ENCODE measurements around the gene PRKACB.

PRKACB gene

DNA sequence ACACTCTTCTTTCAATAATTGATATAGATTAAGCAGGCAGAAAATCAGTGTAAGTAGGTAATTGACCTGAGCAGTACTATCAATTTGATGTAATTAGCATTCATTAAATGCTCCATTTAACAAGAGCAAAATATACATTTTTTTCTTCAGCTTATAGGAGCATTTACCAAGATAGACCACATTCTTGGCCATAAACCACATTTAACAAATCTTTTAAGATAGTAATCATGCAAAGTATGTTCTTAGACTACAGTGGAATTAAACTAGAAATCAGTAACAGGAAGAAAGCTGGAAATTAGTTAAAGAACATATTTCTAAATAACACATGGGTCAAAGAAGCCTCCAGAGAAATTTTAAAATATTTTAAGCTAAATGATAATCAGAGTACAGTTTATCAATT, 8.7 kb upstream of the PRKACB start:
- no peaks in the 10 kb centered on the region for H3K9me3 Mint-ChIP-seq
- no peaks in the 10 kb centered on the region for H3K27me3 Mint-ChIP-seq
- ATAC-seq (ENCODE audit: low read depth): no peak
- H3K27ac Mint-ChIP-seq: no peak overlapping the region
- DNase-seq (ENCODE audit: low spot score in 2 of 2): no peak
- no peak overlapping the region for H3K4me3 Mint-ChIP-seq
- peaks cover 5% of the 10 kb centered on the region for H3K36me3 Mint-ChIP-seq
- H3K4me1 Mint-ChIP-seq: peaks cover 2% of the 10 kb centered on the region

- H3K4me1 Mint-ChIP-seq: peaks cover 9% of the 10 kb centered on the region
- DNase-seq (ENCODE audit: low spot score in 2 of 2): peak in 1 of 2 donors; percentile 7
- no peaks in the 10 kb centered on the region for H3K27me3 Mint-ChIP-seq
- peak; percentile 18 for ATAC-seq (ENCODE audit: low read depth)
- H3K9me3 Mint-ChIP-seq: no peaks in the 10 kb centered on the region
- H3K36me3 Mint-ChIP-seq: peaks cover 5% of the 10 kb centered on the region
- H3K27ac Mint-ChIP-seq: no peak overlapping the region
- H3K4me3 Mint-ChIP-seq: no peak overlapping the region
Observed at GRCh38 chr1:84141182-84142003, 2.7 kb upstream of the PRKACB start.

DNA sequence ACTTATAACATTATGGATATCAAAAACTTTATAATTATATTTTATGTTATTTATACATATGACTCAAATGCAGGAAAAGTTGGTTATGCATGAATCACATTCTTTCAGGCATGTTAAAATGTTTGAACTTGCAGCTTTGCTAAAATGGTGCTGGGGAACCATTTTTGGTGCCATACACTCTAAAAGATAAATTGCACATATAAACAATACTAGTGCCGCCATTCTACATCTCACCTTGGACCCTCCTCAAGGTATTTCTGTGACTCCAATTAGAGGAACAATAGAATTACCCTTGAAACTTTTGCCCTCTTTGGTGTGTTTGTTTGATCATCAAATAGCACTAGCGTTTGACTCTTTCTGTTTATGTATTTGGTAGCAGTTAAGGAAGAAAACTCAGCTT, 997 bp downstream of the PRKACB start:
- ATAC-seq (ENCODE audit: low read depth): peak; percentile 46
- peak in 1 of 2 donors; percentile 18 for DNase-seq (ENCODE audit: low spot score in 2 of 2)
- H3K4me1 Mint-ChIP-seq: peaks cover 13% of the 10 kb centered on the region
- H3K36me3 Mint-ChIP-seq: peaks cover 2% of the 10 kb centered on the region
- H3K27ac Mint-ChIP-seq: peak overlapping the region; percentile 97
- peak overlapping the region; percentile 92 for H3K4me3 Mint-ChIP-seq
- no peaks in the 10 kb centered on the region for H3K27me3 Mint-ChIP-seq
- H3K9me3 Mint-ChIP-seq: no peaks in the 10 kb centered on the region

DNA sequence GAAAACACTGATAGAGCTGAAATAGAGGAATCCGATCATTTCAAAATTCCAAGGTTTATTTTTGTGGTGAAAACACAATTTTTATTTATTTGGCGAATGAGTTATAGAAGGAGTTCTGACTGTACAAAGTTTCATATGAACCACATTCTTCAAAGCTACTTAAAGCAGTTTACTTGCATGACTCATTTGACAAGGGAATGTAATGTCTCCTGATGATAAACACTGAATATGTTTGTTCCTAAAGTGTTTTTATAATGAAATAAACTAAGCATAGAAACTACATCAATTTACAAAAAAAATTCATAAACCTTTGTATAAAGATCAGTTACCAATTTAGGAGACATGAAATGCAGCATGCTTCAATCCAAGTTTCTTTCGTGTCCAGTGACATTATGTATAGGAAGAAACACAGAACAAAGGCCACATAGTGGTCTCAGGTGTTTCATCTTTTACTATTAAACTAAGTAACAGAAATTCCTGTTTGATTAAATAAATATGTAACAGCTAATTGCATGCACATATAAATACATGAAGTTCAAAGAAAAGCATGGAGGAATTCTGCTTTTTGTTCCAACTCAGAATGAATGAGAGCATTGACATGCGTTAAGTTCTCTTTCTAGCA, 2.5 kb downstream of the PRKACB start:
- Mint-ChIP-seq H3K9me3 (no peaks in the 10 kb centered on the region), H3K4me1 (peaks cover 21% of the 10 kb centered on the region), H3K36me3 (peaks cover 2% of the 10 kb centered on the region), H3K27ac (peak overlapping the region; percentile 97), H3K4me3 (peak overlapping the region; percentile 81), H3K27me3 (no peaks in the 10 kb centered on the region)
- ATAC-seq (ENCODE audit: low read depth) (no peak), DNase-seq (ENCODE audit: low spot score in 2 of 2) (no peak)

GRCh38 chr1:84148758-84149157, 4.7 kb downstream of the PRKACB start:
- ATAC-seq (ENCODE audit: low read depth) (no peak), DNase-seq (ENCODE audit: low spot score in 2 of 2) (no peak)
- H3K27ac Mint-ChIP-seq: no peak overlapping the region
- peaks cover 11% of the 10 kb centered on the region for H3K36me3 Mint-ChIP-seq
- H3K4me3 Mint-ChIP-seq: no peak overlapping the region
- no peaks in the 10 kb centered on the region for H3K27me3 Mint-ChIP-seq
- no peaks in the 10 kb centered on the region for H3K9me3 Mint-ChIP-seq
- peaks cover 38% of the 10 kb centered on the region for H3K4me1 Mint-ChIP-seq

DNA sequence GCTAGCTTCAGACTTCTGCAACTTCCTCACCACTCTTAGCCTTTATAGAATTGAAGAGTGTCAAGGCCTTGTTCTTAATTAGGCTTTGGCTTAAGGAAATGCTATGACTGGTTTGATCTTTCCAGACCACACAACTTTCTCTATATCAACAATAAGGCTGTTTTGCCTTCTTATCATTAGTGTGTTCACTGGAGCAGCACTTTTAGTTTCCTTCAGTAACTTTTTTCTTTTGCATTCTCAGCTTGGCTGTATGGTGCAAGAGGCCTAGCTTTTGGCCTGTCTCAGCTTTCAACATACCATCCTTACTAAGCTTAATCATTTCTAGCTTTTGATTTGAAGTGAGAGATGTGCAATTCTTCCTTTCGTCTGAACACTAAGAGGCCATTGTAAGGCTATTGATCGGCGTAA, 8.6 kb downstream of the PRKACB start:
- ATAC-seq (ENCODE audit: low read depth) (peak; percentile 61), DNase-seq (ENCODE audit: low spot score in 2 of 2) (no peak)
- H3K4me3 Mint-ChIP-seq: peak overlapping the region; percentile 18
- H3K27ac Mint-ChIP-seq: peak overlapping the region; percentile 84
- peaks cover 54% of the 10 kb centered on the region for H3K4me1 Mint-ChIP-seq
- no peaks in the 10 kb centered on the region for H3K27me3 Mint-ChIP-seq
- H3K9me3 Mint-ChIP-seq: no peaks in the 10 kb centered on the region
- H3K36me3 Mint-ChIP-seq: peaks cover 24% of the 10 kb centered on the region

DNA sequence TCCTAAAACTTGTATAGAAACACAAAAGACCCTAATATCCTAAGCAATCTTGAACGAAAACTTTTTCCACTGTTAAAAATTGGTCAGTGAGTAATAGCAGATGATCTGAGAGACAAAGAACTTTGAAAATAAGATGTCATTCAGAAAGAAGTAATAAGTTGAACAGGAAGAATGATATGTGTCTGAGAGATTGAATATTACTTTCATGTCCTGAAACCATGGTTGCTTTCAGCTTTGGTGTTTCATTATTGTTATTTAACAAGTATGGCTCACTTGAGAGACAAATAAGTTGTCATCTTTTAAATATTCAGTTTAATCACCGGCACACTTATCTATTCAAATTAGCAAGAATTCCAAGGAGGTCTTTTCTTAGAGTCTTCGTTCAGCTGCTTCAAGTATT, 11.4 kb downstream of the PRKACB start:
- H3K27ac Mint-ChIP-seq: no peak overlapping the region
- DNase-seq (ENCODE audit: low spot score in 2 of 2): no peak
- H3K9me3 Mint-ChIP-seq: no peaks in the 10 kb centered on the region
- H3K4me1 Mint-ChIP-seq: peaks cover 56% of the 10 kb centered on the region
- ATAC-seq (ENCODE audit: low read depth): no peak
- no peak overlapping the region for H3K4me3 Mint-ChIP-seq
- H3K27me3 Mint-ChIP-seq: no peaks in the 10 kb centered on the region
- H3K36me3 Mint-ChIP-seq: peaks cover 31% of the 10 kb centered on the region

- no peak overlapping the region for H3K4me3 Mint-ChIP-seq
- peaks cover 52% of the 10 kb centered on the region for H3K4me1 Mint-ChIP-seq
- H3K27me3 Mint-ChIP-seq: no peaks in the 10 kb centered on the region
- H3K36me3 Mint-ChIP-seq: peaks cover 31% of the 10 kb centered on the region
- no peak overlapping the region for H3K27ac Mint-ChIP-seq
- DNase-seq (ENCODE audit: low spot score in 2 of 2): no peak
- peak; percentile 31 for ATAC-seq (ENCODE audit: low read depth)
- H3K9me3 Mint-ChIP-seq: no peaks in the 10 kb centered on the region
Observed at GRCh38 chr1:84156210-84156621, 12.1 kb downstream of the PRKACB start.

DNA sequence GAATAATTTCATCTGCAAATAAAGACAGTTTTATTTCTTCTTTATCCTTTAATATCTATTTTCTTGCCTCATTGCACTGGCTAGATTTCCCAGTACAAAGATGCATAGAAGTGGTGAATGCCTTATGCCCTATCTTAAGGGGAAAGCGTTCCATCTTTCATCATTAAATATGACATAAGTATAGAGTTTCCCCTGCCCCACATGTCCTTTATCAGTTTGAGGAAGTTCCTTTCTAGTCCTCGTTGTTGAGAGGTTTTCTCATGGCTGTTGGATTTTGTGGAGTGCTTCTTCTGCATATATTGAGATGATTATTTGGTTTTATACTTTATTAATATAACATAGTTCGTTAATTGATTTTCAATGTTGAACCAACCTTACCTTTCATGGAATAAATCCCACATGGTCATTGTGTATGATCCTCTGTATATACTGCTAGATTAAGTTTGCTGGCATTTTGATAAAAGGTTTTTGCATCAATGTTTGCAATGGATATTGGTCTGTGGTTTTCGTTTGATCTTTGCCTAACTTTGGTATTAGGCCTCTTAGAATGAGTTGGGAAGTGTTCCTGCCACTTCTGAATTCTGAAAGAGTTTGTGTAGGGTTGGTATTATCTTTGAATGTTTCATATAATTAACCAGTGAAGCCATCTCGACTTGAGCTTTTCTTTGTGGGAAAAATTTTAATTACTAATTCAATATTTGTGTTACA, 15.6 kb downstream of the PRKACB start:
- ATAC-seq (ENCODE audit: low read depth): peak; percentile 45
- peaks cover 29% of the 10 kb centered on the region for H3K36me3 Mint-ChIP-seq
- H3K4me3 Mint-ChIP-seq: no peak overlapping the region

GRCh38 chr1:84162295-84162694, 18.2 kb downstream of the PRKACB start:
- no peak overlapping the region for H3K4me3 Mint-ChIP-seq

More for the DNA sequence above, 15.6 kb downstream of the PRKACB start:
- Mint-ChIP-seq H3K27ac (no peak overlapping the region), H3K27me3 (no peaks in the 10 kb centered on the region), H3K9me3 (no peaks in the 10 kb centered on the region), H3K4me1 (peaks cover 49% of the 10 kb centered on the region)
- DNase-seq (ENCODE audit: low spot score in 2 of 2): no peak

GRCh38 chr1:84163123-84163931, 19.3 kb downstream of the PRKACB start:
- ATAC-seq (ENCODE audit: low read depth) (no peak), DNase-seq (ENCODE audit: low spot score in 2 of 2) (no peak)
- H3K27me3 Mint-ChIP-seq: no peaks in the 10 kb centered on the region
- H3K9me3 Mint-ChIP-seq: no peaks in the 10 kb centered on the region
- H3K36me3 Mint-ChIP-seq: peaks cover 14% of the 10 kb centered on the region
- H3K4me3 Mint-ChIP-seq: no peak overlapping the region
- H3K4me1 Mint-ChIP-seq: peaks cover 44% of the 10 kb centered on the region
- peak overlapping the region; percentile 48 for H3K27ac Mint-ChIP-seq

More at GRCh38 chr1:84162295-84162694, 18.2 kb downstream of the PRKACB start:
- H3K27me3 Mint-ChIP-seq: no peaks in the 10 kb centered on the region
- DNase-seq (ENCODE audit: low spot score in 2 of 2) (no peak), ATAC-seq (ENCODE audit: low read depth) (no peak)
- H3K4me1 Mint-ChIP-seq: peaks cover 41% of the 10 kb centered on the region
- no peaks in the 10 kb centered on the region for H3K9me3 Mint-ChIP-seq
- H3K36me3 Mint-ChIP-seq: peaks cover 24% of the 10 kb centered on the region
- no peak overlapping the region for H3K27ac Mint-ChIP-seq

DNA sequence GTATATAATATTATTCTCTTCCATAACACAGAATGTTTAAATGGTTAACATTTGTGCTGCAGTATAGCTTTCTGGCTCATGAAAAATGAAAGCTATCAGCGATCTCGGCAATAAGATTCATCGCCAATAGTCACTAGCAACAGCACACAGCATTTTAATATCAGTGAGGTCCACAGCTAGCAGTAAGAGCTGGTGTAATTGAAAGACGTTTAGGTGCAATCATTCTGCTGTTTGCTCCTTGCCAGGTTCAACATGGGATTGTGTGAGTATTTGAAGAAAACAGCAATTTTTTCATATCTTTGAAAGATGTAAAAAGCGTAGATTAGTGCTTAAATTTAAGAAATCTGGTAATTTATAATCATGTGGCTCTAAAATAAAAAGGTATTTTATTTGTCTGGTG, 20.1 kb downstream of the PRKACB start:
- H3K4me1 Mint-ChIP-seq: peaks cover 42% of the 10 kb centered on the region
- no peak for ATAC-seq (ENCODE audit: low read depth)

DNA sequence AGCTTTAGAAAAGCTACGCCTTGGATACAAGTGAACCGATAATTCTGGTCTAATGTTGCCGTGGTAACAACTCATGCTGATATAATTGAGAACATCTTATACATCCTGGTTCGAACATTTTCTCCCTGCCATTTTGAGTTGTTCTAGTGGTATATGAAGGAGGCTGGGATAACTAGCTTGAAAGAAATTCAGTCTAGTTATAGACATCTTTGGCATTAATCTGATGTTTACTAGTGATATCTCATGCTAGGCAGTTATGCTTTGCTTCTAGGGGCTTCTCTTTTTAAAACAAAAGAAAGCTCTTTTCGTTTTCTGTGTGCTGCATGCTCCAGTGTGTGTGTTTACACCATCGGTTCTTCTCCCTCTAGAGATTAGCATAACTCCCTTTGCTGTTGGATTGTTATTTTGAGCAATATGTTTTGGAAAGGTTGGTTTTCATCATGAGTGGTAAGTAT, 20.5 kb downstream of the PRKACB start:
- peaks cover 40% of the 10 kb centered on the region for H3K4me1 Mint-ChIP-seq
- H3K9me3 Mint-ChIP-seq: no peaks in the 10 kb centered on the region
- DNase-seq (ENCODE audit: low spot score in 2 of 2) (no peak), ATAC-seq (ENCODE audit: low read depth) (no peak)
- no peak overlapping the region for H3K4me3 Mint-ChIP-seq
- no peaks in the 10 kb centered on the region for H3K27me3 Mint-ChIP-seq
- H3K36me3 Mint-ChIP-seq: peaks cover 12% of the 10 kb centered on the region
- peak overlapping the region; percentile 31 for H3K27ac Mint-ChIP-seq

More for the DNA sequence above, 20.1 kb downstream of the PRKACB start:
- no peaks in the 10 kb centered on the region for H3K27me3 Mint-ChIP-seq
- peaks cover 12% of the 10 kb centered on the region for H3K36me3 Mint-ChIP-seq
- H3K9me3 Mint-ChIP-seq: no peaks in the 10 kb centered on the region
- DNase-seq (ENCODE audit: low spot score in 2 of 2): no peak
- no peak overlapping the region for H3K4me3 Mint-ChIP-seq
- peak overlapping the region; percentile 31 for H3K27ac Mint-ChIP-seq
